NCI-H774 (cell line): ENCODE data around the gene TMX2.
"Not testable (repeated sequence)": the region's sequence is repeated elsewhere in the genome, so short reads cannot be mapped to it uniquely, and the experiment has no call there.

ENCODE experiments used
- DNase-seq: peaks from one replicate; lab custom pipeline; 2025; lab: John Stamatoyannopoulos, UW

Gene TMX2, protein sequence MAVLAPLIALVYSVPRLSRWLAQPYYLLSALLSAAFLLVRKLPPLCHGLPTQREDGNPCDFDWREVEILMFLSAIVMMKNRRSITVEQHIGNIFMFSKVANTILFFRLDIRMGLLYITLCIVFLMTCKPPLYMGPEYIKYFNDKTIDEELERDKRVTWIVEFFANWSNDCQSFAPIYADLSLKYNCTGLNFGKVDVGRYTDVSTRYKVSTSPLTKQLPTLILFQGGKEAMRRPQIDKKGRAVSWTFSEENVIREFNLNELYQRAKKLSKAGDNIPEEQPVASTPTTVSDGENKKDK

DNA sequence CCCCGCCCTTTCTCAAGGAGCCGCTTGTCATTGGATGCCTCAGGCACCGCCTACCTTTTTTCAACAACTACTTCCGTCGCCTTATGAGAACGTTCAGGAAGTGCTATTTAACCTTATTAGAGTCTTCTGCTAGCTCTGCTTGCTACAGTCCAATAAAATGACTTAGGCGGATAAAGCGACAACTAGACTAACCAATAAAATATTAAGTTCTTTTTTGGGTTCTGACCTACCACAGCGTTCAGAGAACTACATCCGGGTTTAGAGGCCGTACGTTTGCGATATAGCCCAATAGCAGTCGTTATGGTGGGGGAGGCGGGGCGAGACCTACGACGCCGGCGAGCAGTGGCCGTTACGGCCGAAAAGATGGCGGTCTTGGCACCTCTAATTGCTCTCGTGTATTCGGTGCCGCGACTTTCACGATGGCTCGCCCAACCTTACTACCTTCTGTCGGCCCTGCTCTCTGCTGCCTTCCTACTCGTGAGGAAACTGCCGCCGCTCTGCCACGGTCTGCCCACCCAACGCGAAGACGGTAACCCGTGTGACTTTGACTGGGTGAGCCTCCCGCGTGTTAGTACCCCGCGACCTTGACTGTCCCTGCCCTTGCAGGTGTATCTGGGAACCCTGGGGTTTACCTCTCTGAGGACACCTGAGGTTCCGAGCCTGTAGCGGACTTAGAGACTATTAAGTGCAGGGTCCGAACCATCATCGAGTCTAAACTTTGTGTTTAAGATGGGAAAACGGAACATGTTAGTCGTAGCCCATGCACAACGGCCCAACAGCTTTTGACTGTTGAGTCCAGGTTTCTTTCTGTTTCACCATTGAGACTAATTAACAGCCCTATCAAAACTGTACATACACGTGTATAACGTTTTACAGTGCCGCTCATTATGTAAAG is at the start of gene TMX2:
Gene TMX2 (plus strand): TSS at position 338 of the 895 bp plus-strand sequence. CDS start 26 bp downstream, at position 364.
- DNase-seq = peak; percentile 96

DNA sequence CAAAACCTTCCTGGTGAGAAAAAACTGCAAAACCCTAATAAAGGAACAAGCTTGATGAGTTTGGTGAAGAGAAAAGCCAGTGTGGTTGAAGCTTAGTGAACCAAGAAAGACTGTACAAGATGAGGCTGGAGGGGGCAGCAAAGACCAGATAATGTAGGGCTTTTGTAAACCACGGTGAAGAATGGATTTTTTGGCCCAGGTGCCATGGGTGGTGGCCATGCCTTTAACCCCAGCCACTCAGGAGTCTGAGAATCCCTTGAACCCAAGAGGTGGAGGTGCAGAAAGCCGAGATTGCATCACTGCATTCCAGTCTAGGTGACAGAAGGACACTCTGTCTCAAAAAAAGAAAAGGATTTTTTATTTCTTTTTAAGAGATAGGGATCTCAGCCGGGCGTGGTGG is 49.5 kb upstream of the TMX2 start:
- no peak for DNase-seq

DNA sequence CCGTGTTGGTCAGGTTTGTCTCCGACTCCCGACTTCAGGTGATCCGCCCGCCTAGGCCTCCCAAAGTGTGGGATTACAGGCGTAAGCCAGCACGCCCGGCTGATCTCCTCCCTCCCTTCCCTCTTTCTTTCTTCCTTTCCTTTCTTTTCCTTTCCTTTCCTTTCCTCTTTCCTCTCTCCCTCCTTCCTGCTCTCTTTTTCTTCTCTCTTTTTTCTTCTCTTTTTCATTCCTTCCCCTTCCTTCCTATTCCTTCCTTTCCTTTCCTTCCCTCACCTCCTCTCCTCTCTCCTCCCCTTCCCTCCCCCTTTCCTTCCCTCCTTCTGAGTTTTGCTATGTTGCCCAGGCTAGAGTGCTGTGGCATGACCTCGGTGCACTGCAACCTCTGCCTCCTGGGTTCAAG is 48.4 kb upstream of the TMX2 start:
- DNase-seq = no peak

DNA sequence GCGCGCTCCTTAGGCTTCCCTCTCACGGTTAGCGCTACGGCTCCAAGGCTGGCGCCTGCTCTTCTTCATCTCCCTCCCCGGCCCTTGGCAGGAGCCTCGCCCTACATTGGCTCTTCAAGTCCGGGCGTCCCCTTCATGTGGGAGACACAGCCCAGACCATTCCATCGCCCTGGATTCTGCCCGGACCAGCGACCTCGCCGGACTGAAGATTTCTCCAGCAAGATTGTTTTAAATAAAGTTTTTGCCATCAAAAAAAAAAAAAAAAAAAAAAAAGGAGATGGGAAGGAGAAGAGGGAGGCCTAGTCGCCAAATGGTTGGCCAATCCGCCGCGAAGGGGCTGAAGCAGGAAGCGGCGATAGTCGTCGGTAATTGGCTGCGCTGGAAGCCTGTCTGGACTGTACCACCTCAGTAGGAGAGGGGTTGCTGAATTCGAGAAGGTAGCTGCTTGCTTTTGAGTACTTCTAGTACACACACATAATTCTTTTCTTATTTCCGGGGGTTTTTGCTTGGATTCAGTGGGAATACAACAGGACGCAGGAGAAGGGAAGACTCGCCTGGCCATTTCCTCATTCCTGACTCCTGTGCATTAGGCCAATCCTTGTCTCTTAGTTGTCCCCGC is 45.2 kb upstream of the TMX2 start:
- DNase-seq = peak; percentile 95

DNA sequence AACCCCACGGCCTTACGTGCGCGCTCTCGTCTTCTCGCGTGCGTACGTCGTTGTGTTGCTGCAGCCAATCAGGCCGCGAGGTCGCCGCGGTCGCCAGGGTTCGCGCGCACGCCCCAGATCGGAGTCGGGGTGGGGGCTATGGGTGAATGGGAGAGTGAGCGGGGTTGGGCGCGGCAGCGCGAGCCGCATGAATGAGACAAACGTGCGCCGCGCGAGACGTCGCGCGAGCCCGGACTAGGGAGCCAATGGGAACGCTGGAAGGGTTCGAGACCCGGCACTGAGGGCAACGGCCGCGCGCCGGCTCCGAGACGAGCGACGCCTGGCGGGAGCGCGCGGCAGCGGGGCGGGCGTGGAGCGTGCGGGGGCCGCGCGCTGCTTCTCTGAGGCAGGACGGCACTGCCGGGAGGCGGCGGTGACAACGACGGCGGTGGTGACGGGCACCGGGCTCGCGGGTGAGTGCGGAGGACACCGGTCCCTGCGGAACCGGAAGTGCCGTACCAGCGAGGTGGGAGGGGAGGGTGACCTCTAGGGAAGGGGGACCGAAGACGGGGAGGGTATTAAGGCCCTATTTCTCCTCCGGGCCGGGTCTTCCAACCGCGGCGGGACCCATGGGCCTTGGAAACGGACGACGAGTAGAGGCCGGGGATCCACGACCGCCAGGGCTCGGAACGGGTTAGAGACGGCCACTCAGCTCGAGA is 44.5 kb upstream of the TMX2 start, which contains the start of gene ZDHHC5:
Gene ZDHHC5 (plus strand): TSS at position 379 of the 698 bp plus-strand sequence. CDS start 4,977 bp downstream, outside the sequence.
- peak; percentile 96 for DNase-seq

DNA sequence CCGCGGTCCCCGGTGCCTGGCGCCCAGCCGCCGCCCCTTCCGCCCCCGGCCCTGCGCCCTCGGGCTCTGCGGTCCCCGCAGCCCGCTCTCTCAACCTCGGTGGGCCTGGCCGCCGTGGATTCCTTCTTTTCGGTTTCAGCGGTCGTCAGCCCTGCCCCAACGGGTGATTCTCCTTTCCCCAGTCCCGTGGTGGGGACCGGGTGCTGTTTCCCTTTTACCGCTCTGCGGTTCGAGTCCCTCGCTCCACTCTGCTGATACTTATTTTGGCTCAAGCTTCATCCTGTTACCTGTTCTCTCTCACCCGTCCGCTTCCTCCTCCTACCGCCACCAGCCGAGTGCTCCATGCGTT is 44.0 kb upstream of the TMX2 start:
- DNase-seq = no peak

DNA sequence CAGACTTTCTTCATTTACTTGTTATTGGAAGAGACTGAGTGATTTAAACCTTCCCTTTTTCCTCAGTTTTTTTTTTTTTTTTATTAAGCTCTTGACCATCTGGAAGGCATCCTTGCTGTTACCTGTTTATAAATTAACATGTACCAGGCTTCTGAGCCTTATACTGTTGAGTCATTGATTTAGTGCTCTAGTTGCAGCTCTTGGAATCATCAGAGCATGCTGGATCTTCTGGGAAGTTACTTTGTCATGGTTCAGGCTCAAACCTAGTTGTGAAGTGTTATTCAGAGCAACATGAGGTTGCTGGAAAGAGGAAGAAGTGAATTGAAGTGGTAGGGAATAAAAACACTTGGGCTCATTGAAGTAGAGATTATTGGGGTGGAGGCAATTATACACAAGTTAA is 38.1 kb upstream of the TMX2 start:
- DNase-seq = no peak

DNA sequence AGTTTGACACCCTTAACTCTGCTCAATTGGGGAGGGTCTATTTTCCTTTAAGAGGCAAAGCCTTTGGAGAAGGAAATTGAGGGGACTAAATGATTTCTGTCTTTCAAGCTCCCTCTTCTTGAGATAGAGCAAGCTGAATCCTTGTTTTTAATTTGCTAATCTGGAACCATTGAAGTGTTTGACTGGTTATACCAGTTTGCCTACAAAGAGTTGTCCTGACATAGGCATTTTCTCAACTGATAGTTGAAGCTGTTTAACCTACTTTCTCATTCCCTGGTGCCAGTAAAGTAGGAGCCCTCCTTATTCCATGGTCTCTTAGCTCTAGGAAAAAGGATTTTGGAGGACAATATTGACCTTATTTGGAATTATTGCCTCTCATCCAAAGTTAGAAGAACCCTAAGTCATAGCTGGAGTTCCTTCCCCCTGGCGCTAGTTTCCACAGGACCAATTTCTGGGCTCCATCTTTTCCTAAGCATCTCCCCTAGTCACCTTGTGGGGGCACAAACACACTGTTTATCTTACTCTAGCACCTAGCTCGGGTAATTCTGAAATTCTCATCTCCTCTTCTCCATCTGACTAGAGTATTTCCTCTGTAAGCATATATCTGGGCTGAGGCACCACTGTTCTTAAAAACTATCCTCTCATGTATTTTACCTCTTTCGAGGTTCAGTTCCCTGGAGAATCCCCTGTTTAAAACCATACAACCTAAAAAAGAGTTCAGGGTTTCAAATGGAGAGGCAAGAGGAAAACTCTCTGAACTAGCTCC is 37.0 kb upstream of the TMX2 start:
- DNase-seq = no peak

DNA sequence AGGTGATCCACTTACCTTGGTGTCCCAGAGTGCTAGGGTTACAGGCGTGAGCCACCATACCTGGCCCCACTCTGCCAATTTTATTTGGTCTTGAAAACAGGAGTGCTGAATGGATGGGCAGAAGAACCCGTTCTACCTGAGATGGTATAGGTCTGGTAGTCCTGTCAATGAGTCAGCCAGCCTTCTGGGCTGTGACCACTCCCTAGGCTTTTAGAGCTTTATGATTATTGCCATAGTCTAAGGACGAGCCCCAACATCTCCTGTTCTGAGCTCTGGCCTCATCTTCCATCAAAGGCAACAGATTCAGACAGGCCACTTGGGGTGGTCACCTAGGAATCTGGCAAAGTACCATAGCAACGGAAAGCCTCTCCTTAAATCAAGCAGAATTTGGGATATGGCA is 33.0 kb upstream of the TMX2 start:
- DNase-seq = no peak

DNA sequence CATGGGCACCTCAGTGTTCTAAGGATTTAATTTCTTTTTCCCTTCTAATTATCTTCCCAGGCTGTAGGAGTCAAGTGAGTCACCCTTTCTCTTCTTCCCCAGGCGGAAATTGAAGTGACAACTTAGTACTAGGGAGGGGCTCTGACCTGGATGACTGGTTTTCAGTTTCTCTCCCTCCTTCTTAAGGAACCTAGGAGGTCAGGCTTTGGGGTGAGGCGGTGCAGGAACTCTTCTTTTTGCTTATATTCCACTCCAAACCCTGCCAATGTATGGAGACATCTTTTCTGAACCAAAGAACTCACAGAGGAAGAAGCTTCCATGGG is 31.9 kb upstream of the TMX2 start:
- no peak for DNase-seq

DNA sequence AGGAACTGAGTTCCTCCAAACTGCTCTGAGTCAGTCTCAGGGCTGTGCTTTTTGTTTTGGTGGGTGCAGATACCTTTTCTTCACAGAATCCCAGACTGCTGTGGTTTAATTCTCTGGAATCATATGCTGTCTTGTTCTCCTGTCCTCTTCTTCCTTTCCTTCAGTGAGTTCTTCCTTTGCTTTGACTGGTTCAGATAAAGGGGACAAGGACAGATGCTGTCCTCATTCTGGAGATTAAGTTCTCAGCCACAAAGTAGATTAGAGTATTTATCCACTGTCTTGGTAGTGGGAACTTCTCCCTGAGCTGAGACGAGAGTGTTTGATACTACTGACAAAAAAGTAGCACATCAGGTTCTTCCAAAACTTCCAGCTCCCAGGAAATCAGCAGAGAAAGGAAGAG is 31.2 kb upstream of the TMX2 start:
- DNase-seq = no peak

DNA sequence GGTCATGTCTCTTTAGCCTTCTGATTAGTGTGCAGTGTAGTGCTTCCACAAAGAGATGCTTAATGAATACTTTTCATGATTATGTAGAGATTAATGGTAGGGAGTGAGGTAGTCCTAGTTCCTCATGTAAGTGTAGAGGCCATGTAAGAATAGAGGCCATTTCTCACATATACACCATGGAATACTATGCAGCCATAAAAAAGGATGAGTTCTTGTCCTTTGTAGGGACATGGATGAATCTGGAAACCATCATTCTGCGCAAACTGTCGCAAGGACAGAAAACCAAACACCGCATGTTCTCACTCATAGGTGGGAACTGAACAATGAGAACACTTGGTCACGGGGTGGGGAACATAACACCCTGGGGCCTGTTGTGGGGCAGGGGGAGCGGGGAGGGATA is 21.9 kb upstream of the TMX2 start:
- not testable (repeated sequence) for DNase-seq

DNA sequence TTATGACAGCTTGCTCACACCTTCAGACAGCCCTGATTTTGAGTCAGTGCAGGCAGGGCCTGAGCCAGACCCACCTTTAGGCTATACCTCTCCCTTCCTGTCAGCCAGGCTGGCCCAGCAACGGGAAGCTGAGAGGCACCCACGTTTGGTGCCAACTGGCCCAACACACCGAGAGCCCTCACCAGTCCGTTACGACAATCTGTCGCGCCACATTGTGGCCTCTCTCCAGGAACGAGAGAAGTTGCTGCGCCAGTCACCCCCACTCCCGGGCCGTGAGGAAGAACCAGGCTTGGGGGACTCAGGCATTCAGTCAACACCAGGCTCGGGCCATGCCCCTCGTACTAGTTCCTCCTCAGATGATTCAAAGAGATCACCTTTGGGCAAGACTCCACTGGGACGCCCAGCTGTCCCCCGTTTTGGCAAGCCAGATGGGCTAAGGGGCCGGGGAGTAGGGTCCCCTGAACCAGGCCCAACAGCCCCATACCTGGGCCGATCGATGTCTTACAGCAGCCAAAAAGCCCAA is 13.5 kb upstream of the TMX2 start:
- DNase-seq = no peak

DNA sequence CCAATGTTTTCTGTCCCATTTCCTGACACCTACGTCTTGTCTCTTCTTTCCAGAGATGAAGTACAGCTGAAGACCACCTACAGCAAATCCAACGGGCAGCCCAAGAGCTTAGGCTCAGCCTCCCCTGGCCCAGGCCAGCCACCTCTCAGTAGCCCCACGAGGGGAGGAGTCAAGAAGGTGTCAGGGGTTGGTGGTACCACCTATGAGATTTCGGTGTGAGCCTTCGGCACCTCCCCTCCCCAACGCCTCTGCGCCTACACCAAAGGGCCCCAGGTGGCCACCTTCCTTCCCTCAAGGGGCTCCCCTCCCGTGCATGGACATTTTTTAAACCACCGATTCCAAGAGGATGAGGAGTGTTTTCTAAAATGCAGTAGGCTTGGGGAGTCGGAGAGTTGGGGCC is 12.6 kb upstream of the TMX2 start:
- DNase-seq = no peak

DNA sequence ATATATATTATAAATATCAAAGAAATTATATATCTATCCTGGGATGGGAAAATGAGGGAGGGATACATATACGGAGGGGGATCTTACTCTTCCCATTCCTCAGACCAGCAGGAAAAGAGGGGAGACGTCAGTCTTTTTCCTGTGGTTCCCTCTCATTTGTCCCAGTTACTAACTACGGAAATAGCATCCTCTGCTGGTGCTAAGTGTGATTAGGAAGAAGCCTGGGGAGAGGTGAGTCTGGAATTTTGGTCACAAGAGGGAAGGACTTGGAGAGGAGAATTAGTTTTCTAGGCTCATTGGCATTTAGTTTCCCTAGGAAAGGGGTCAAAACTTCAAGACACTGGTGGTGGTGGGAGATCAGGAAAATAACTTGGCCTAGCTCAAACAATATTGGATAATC is 12.0 kb upstream of the TMX2 start:
- no peak for DNase-seq

DNA sequence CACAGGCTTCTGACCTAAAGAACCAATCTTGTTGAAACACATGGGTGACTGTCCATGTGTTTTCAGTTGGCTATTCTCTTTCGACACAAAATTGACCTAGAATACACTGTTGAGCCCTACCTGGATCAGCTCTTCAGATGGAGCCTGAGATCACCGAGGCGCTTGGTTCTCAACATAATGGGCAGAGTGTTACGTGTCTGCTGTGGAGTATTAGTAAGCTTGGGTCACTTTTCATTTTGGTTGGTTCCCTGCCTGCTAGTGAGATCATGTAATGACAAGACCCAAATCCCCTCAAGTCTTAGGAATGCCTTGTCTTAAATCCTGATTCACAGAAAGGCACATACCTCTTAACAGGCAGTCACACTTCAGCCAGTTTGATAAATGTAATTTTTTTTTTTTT is 9.1 kb upstream of the TMX2 start:
- no peak for DNase-seq

DNA sequence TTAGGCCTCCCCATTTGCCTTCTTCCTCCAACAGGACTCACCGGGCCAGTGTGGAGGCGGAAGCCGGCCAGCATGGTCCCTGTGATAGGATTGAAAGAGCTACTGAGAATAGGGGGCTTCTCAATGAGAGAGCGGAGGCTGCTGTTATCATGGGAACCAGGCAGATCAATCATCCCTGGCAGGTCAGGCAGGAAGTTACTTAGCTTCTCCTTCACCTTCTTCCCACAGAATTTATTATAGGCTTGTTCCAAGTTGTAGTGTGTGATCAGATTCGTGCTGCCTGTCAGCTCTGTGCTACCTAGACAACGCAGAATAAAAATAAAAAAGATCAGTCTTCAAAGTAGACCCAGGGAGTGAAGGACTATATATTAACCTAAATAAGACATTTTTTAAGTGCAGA is 7.5 kb upstream of the TMX2 start:
- no peak for DNase-seq

DNA sequence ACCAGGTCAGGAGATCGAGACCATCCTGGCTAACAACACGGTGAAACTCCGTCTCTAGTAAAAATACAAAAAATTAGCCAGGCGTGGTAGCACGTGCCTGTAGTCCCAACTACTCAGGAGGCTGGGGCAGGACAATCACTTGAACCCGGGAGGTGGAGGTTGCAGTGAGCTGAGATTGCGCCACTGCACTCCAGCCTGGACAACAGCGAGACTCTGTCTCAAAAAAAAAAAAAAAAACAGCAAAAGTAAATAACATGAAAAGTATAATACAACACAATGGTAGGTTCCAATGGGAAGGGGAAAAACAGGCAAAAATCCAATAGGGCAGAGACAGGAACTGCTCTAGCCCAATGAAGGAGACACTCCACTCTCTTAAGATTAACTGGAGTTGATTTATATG is 7.0 kb upstream of the TMX2 start:
- not testable (repeated sequence) for DNase-seq

DNA sequence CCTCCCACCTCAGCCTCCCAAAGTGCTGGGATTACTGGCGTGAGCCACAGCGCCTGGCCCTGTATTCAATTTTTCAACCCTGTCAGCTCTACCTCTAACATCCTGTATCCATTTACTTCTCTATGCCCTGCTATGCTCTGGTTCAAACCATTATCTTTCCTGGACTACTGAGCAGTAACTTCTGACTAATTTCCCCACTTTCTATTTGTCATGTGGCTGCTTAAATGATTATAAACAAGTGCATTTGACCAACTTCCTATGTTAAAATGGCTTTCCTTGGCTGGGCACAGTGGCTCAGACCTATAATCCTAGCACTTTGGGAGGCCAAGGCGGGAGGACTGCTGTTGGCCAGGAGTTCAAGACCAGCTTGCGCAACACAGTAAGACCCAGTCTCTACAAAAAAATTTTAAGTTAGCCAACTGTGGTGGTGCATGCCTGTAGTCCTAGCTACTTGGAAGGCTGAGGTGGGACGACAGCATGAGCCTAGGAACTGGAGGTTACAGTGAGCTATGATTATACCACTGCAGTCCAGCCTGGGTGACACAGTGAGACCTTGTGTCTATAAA is 2.5 kb upstream of the TMX2 start:
- no peak for DNase-seq

DNA sequence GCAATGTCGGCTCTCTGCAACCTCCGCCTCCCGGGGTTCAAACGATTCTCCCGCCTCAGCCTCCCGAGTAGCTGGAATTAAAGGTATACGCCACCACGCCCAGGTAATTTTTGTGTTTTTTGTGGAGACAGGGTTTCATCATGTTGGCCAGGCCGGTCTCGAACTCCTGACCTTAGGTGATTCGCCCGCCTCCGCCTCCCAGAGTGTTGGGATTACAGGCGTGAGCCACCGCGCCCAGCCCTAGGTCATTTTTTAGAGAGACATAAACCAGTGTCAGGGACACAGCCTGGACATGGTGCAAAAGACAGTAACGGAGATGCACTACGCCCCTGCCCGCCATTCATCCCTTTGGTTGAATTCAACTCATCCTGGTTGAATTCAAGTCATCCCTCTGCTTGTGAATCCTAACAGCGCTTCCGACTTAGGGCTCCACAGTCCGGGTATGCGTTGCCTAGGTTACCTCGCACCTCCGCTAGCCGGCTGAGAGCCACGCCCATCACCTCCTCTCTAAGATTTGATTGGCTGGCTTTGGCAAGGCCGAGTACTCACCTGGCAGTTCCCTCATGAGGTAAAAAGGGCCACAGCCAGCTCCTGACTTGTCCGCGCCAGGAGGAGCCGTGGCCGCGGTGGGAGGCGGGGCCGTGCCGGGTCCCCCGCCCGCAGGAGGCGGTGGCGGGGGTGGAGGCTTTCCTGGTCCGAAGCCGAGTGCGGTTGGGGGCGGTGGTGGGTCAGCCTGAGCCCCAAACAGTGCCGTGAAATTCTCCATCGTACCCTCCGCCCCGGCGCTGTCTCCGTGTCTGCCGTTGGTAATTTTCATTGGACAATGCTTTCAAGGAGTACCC is 758 bp upstream of the TMX2 start, which contains the start of gene MED19:
Gene MED19 (minus strand): TSS at position 802 of the 842 bp plus-strand sequence. CDS start 36 bp downstream, at position 766.
- DNase-seq = peak; percentile 90
